Right hindlimb (tissue), 1 donor: Measurements from ENCODE around the gene CMYA5.
"Not testable (repeated sequence)": the region's sequence is repeated elsewhere in the genome, so short reads cannot be mapped to it uniquely, and the experiment has no call there.

ENCODE experiments used
- DNase-seq: peaks from one replicate; pipeline ENCODE4 v3.0.0-alpha.2; 2018

Gene CMYA5

GRCh38 chr5:79689541-79690466, at the start of gene CMYA5:
Gene CMYA5 (plus strand): TSS chr5:79689836. CDS start chr5:79689908, 72 bp downstream.
- peak; percentile 73 for DNase-seq

- DNase-seq: no peak
These were observed 49.0 kb upstream of the CMYA5 start for GRCh38 chr5:79640571-79641055.

GRCh38 chr5:79641414-79641813, 48.2 kb upstream of the CMYA5 start:
- DNase-seq: no peak

GRCh38 chr5:79642210-79642609, 47.4 kb upstream of the CMYA5 start:
- DNase-seq: no peak

- no peak for DNase-seq
These were observed 35.8 kb upstream of the CMYA5 start for GRCh38 chr5:79653843-79654242.

- DNase-seq: no peak
These were observed 26.4 kb upstream of the CMYA5 start for GRCh38 chr5:79663212-79663611.

- no peak for DNase-seq
These were observed 22.9 kb upstream of the CMYA5 start for GRCh38 chr5:79666758-79667157.

GRCh38 chr5:79672392-79672791, 17.2 kb upstream of the CMYA5 start:
- DNase-seq: no peak

- not testable (repeated sequence) for DNase-seq
These were observed 13.3 kb upstream of the CMYA5 start for GRCh38 chr5:79676354-79676753.

- DNase-seq: not testable (repeated sequence)
These were observed 7.5 kb upstream of the CMYA5 start for GRCh38 chr5:79682102-79682501.

GRCh38 chr5:79684782-79685181, 4.9 kb upstream of the CMYA5 start:
- DNase-seq: no peak

- no peak for DNase-seq
These were observed 4.0 kb upstream of the CMYA5 start for GRCh38 chr5:79685627-79686026.

- no peak for DNase-seq
These were observed 2.8 kb upstream of the CMYA5 start for GRCh38 chr5:79686799-79687198.

GRCh38 chr5:79687889-79688288, 1.7 kb upstream of the CMYA5 start:
- DNase-seq: no peak

GRCh38 chr5:79691007-79691406, 1.4 kb downstream of the CMYA5 start:
- DNase-seq: no peak

GRCh38 chr5:79692596-79692995, 3.0 kb downstream of the CMYA5 start:
- no peak for DNase-seq

GRCh38 chr5:79694183-79694582, 4.5 kb downstream of the CMYA5 start:
- DNase-seq: no peak

- DNase-seq: no peak
These were observed 5.0 kb downstream of the CMYA5 start for GRCh38 chr5:79694652-79695051.

- no peak for DNase-seq
These were observed 5.9 kb downstream of the CMYA5 start for GRCh38 chr5:79695526-79695925.

- no peak for DNase-seq
These were observed 7.9 kb downstream of the CMYA5 start for GRCh38 chr5:79697222-79698170.

GRCh38 chr5:79699763-79700400, 10.2 kb downstream of the CMYA5 start:
- no peak for DNase-seq

GRCh38 chr5:79702606-79703380, 13.2 kb downstream of the CMYA5 start:
- DNase-seq: no peak
